Adipocyte (in vitro differentiated cells): ENCODE data around the gene FILIP1L.
A peak's percentile ranks its signal among the peaks of the same experiment; 100 is the strongest.
"Not testable (repeated sequence)": the region's sequence is repeated elsewhere in the genome, so short reads cannot be mapped to it uniquely, and the experiment has no call there.

Experiments
- DNase-seq: peaks from one replicate; pipeline ENCODE4 v3.0.0-alpha.2; 2015; ENCODE audit warnings: low read depth
- H3K27me3 ChIP-seq: replicated peaks from 2 replicates; pipeline ENCODE4 v1.7.0; 2013; ENCODE audit warnings: mild to moderate bottlenecking, low read length, moderate library complexity; ENCODE audit not compliant: control insufficient read depth, insufficient read depth
- H3K36me3 ChIP-seq: 2 replicates; pipeline ENCODE4 v1.7.0; 2013; ENCODE audit warnings: low read length, mild to moderate bottlenecking, moderate library complexity; ENCODE audit not compliant: control insufficient read depth, insufficient read depth, severe bottlenecking
- H3K4me1 ChIP-seq: 2 replicates; pipeline ENCODE4 v1.7.0; 2013; ENCODE audit warnings: mild to moderate bottlenecking, low read length, moderate library complexity; ENCODE audit not compliant: control insufficient read depth, insufficient read depth
- H3K4me3 ChIP-seq: 2 replicates; pipeline ENCODE4 v1.7.0; 2013; ENCODE audit warnings: mild to moderate bottlenecking, low read length, moderate library complexity
- H3K9ac ChIP-seq: 2 replicates; pipeline ENCODE4 v1.7.0; 2013; ENCODE audit warnings: mild to moderate bottlenecking, low read length, moderate library complexity
- H3K9me3 ChIP-seq: 2 replicates; pipeline ENCODE4 v1.7.0; 2013; ENCODE audit warnings: mild to moderate bottlenecking, low read length, moderate library complexity; ENCODE audit not compliant: control insufficient read depth

FILIP1L gene

GRCh38 chr3:100096866-100097265, 17.4 kb downstream of the FILIP1L start:
- no peak for DNase-seq
- no peak overlapping the region for H3K9ac ChIP-seq
- H3K4me3 ChIP-seq: no peak overlapping the region
- H3K9me3 ChIP-seq: no peaks in the 10 kb centered on the region
- no peaks in the 10 kb centered on the region for H3K27me3 ChIP-seq
- peaks cover 25% of the 10 kb centered on the region for H3K4me1 ChIP-seq
- no peaks in the 10 kb centered on the region for H3K36me3 ChIP-seq

GRCh38 chr3:100096286-100096685, 18.0 kb downstream of the FILIP1L start:
- DNase-seq, H3K9ac ChIP-seq, H3K4me3 ChIP-seq, H3K36me3 ChIP-seq, H3K9me3 ChIP-seq, H3K27me3 ChIP-seq: not testable (repeated sequence)
- H3K4me1 ChIP-seq: peaks cover 25% of the 10 kb centered on the region

- H3K9me3 ChIP-seq: no peaks in the 10 kb centered on the region
- H3K9ac ChIP-seq: no peak overlapping the region
- H3K27me3 ChIP-seq: no peaks in the 10 kb centered on the region
- no peak for DNase-seq
- H3K36me3 ChIP-seq: no peaks in the 10 kb centered on the region
- H3K4me1 ChIP-seq: peaks cover 33% of the 10 kb centered on the region
- H3K4me3 ChIP-seq: no peak overlapping the region
Observed at GRCh38 chr3:100093831-100094230, 20.5 kb downstream of the FILIP1L start.

DNA sequence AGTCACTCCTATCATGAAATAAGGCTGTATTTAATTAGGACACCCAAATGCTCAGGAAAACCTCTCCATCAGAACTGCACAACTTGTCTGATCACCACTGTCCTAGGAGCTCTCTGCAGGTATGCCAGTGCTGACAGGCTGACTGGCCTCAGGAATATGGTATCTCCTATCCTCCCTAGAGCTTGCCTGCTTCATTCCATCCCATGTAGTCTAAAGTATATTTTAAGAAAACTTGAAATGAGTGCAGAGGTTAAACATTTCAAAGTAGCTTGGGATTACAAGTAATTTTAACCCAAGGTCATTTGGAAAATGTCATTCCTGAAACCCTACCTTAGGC, 23.7 kb downstream of the FILIP1L start:
- Histone ChIP-seq H3K9ac (no peak overlapping the region), H3K36me3 (no peaks in the 10 kb centered on the region), H3K4me1 (peaks cover 23% of the 10 kb centered on the region), H3K9me3 (no peaks in the 10 kb centered on the region), H3K4me3 (no peak overlapping the region), H3K27me3 (no peaks in the 10 kb centered on the region)
- no peak for DNase-seq

GRCh38 chr3:100089812-100090668, 24.3 kb downstream of the FILIP1L start:
- peaks cover 23% of the 10 kb centered on the region for H3K4me1 ChIP-seq
- peak overlapping the region; percentile 57 for H3K9ac ChIP-seq
- no peaks in the 10 kb centered on the region for H3K36me3 ChIP-seq
- H3K9me3 ChIP-seq: no peaks in the 10 kb centered on the region
- H3K4me3 ChIP-seq: peak overlapping the region; percentile 61
- peak; percentile 80 for DNase-seq
- H3K27me3 ChIP-seq: no peaks in the 10 kb centered on the region

DNA sequence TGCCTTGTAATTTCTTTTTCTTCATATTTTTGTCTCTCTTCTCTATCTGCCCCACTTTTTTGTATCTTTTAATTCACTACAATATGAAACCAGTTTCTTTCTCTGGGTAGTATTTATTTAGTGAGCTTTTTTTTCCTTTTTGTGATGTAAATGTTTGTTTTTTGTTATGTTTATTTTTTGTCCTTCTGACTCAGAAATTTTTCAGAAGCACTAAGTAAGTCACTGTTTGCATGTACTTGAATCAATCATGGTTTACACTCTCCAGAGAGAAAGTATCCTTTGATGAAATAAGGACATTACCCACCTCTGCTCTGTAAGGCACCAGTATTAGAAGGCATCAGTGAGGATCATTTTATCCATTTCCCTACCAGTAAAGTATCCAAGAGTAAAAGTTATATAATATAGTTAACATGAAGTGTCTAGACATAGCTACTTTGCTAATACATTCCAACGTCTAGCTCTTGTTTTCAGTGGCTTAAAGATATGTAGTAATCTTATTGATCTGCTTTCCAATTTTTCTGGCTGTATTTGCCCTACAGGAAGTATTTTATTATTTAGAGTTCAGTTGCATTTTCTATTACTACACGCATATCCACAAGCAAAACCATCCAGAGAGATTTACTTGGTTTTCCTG, 25.4 kb downstream of the FILIP1L start:
- DNase-seq: no peak
- Histone ChIP-seq H3K4me3 (no peak overlapping the region), H3K9ac (no peak overlapping the region), H3K9me3 (no peaks in the 10 kb centered on the region), H3K36me3 (no peaks in the 10 kb centered on the region), H3K4me1 (peaks cover 19% of the 10 kb centered on the region), H3K27me3 (no peaks in the 10 kb centered on the region)

DNA sequence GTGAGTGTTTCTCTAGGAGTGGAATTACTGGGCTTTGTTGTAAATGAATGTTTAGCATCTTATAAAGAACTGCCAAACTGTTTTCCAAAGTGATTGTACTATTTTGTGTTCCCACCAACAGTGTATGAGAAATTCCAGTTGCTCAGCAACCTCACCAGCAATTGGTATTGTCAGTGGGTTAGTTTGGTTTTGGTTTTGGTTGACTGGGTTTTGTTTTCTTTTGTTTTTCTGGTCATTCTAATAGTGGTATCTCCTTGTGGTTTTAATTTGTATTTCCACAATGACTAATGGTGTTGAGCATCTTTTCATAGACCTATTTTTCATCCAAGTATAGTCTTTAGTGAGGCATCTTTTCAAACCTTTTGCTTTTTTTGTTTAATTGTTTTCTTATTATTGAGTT, 27.1 kb downstream of the FILIP1L start:
- peak; percentile 65 for DNase-seq
- peaks cover 19% of the 10 kb centered on the region for H3K4me1 ChIP-seq
- no peak overlapping the region for H3K9ac ChIP-seq
- H3K9me3 ChIP-seq: no peaks in the 10 kb centered on the region
- no peaks in the 10 kb centered on the region for H3K27me3 ChIP-seq
- H3K4me3 ChIP-seq: no peak overlapping the region
- H3K36me3 ChIP-seq: no peaks in the 10 kb centered on the region

GRCh38 chr3:100086401-100086800, 27.9 kb downstream of the FILIP1L start:
- Histone ChIP-seq H3K27me3 (no peaks in the 10 kb centered on the region), H3K9me3 (no peaks in the 10 kb centered on the region), H3K36me3 (no peaks in the 10 kb centered on the region), H3K9ac (no peak overlapping the region), H3K4me1 (peaks cover 19% of the 10 kb centered on the region), H3K4me3 (no peak overlapping the region)
- no peak for DNase-seq

DNA sequence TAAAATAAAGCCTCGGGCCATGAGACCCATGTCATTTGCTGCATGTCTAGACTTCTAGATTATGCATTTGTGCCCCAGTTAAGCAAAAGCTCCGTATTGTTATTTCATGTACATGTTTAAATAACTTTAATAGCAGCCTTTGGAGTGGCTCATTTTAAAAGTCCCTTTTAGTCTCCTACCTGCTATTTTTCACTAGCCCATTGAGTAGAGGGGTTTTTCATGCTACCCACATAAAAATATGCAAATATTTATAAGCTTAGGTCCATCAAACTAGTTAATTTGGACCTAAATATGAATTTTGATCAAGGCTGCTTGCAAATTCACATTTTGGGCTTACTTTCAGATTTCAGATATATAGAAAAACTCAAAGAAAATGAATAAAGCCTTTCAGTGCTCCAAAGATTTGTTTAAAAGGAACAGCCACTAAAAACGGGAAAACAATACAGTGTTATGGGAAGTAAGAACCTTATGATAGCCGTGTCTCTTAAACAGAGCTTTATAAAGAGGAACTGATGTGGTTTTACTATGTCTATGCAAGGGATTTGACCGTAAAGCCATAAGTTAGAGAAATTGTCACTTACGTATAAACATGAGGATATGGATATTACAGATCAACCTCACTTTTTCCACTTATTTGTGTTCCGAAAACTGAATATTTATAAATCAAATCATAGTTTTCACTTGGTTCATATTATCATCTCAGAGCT, 30.0 kb downstream of the FILIP1L start:
- no peaks in the 10 kb centered on the region for H3K36me3 ChIP-seq
- H3K9me3 ChIP-seq: no peaks in the 10 kb centered on the region
- no peak for DNase-seq
- H3K27me3 ChIP-seq: no peaks in the 10 kb centered on the region
- H3K9ac ChIP-seq: no peak overlapping the region
- no peak overlapping the region for H3K4me3 ChIP-seq
- H3K4me1 ChIP-seq: peaks cover 5% of the 10 kb centered on the region

DNA sequence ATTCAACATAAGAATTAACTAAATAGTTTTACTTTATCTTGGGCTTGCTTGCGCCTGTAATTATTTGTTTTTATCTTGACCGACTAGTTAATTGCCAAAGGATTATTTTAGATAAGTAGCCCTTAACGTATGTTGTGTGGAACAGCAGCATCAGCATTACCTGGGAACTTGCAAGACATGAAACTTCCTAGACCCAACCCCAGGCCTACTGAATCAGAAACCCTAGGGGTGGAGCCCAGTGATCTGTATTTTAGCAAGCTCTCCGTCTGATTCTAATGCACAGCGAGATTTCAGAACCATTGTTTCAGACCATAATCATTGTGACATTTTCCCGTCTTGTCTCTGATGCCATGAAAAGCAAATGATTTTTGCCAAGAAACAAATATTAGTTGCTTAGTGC, 31.1 kb downstream of the FILIP1L start:
- Histone ChIP-seq H3K9ac (no peak overlapping the region), H3K9me3 (no peaks in the 10 kb centered on the region), H3K4me1 (peaks cover 5% of the 10 kb centered on the region), H3K4me3 (no peak overlapping the region), H3K27me3 (no peaks in the 10 kb centered on the region), H3K36me3 (no peaks in the 10 kb centered on the region)
- no peak for DNase-seq

- Histone ChIP-seq H3K36me3 (no peaks in the 10 kb centered on the region), H3K27me3 (no peaks in the 10 kb centered on the region), H3K4me3 (no peak overlapping the region), H3K9ac (no peak overlapping the region), H3K4me1 (peaks cover 5% of the 10 kb centered on the region), H3K9me3 (no peaks in the 10 kb centered on the region)
- DNase-seq: peak; percentile 54
Observed at GRCh38 chr3:100082714-100083113, 31.6 kb downstream of the FILIP1L start.
